OCI-LY3 (cell line): ENCODE measurements around the gene CCDC177.

ENCODE experiments used
- CTCF ChIP-seq: fragments of 200-600, 300-600 bp; sonication (generic); IDR thresholded peaks from 2 replicates; pipeline ENCODE4 v1.5.1; 2014; ENCODE audit warnings: antibody characterized with exemption, low read length, low read depth
- EZH2phosphoT487 ChIP-seq: fragments of 200-600 bp; shearing (Covaris generic); IDR thresholded peaks from 2 replicates; pipeline ENCODE4 v1.6.1; 2018; ENCODE audit warnings: antibody characterized with exemption, mixed run types, low read depth

DNA sequence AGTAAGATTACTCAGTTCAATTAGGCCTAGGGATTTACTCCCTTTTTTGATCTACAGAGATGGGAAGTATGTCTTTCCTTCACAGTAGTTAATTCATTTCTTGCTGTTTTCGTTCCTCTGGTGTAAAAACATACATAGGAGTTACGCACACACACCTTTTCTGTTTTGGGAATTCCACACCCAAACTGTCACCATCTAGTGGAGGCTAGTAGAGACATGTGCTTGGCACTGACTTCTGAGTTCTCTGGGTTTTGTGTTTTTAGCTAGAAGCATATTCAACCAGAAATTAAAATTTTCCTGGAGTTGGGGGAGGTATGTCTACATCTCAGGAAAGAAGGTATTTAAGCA, 38.1 kb upstream of the CCDC177 start:
- TF ChIP-seq CTCF (peak; percentile 42), EZH2phosphoT487 (no peak)
